ENCODE measurements around the gene FBXL16. TPM values are rescaled to one million over a fixed set of nuclear protein-coding genes. Genes with fewer than 3 reads are reported as not detected.
A peak's percentile ranks its signal among the peaks of the same experiment; 100 is the strongest.
"Not testable (repeated sequence)": the region's sequence is repeated elsewhere in the genome, so short reads cannot be mapped to it uniquely, and the experiment has no call there.

FBXL16 gene
- total and polyA plus RNA-seq, 2 of the 13 experiments (the other 11 are each of a cell fraction or from before 2014, with no cell fraction given), result 0.22 to 2.0 TPM

GRCh38 chr16:712740-713250 lies 7.2 kb upstream of the FBXL16 start (continued):
- TF ChIP-seq ZBED4 (CRISPR knock-in tag; IDR thresholded peaks at IDR 0.05; ENCODE audit: borderline replicate concordance), result 0 out of 2 replicates have a peak, but pooled peaks have one; percentile 30
- peak; percentile 88 for TF ChIP-seq TEAD3 (CRISPR knock-in tag; optimal IDR thresholded peaks at IDR 0.05; ENCODE audit: borderline replicate concordance)
- TF ChIP-seq MXD3 (CRISPR knock-in tag; IDR thresholded peaks at IDR 0.05), result 0 out of 2 replicates have a peak, but pooled peaks have one; percentile 13
- TF ChIP-seq HMGXB4 (CRISPR knock-in tag; IDR thresholded peaks at IDR 0.05; ENCODE audit: borderline replicate concordance in 1 of 2, low read depth in 1 of 2), result peak in 1 of 2 experiments; percentile 41; a peak in 2 of 4 replicates
- not testable (repeated sequence) for TF ChIP-seq SOX6, FOXA1 (IDR thresholded peaks at IDR 0.05)
- TF ChIP-seq SOX6 (CRISPR knock-in tag; IDR thresholded peaks at IDR 0.05), result peak; percentile 45; the same call in 1 of the 2 replicates
- peak; percentile 79 for TF ChIP-seq ADNP (CRISPR knock-in tag; IDR thresholded peaks at IDR 0.05)
- TF ChIP-seq ZFP91 (CRISPR knock-in tag; IDR thresholded peaks at IDR 0.05; ENCODE audit: borderline replicate concordance), result 0 out of 2 replicates have a peak, but pooled peaks have one; percentile 33
- peak; percentile 97 for TF ChIP-seq FOSL2 (CRISPR knock-in tag; IDR thresholded peaks at IDR 0.05)
- TF ChIP-seq FOXA1 (CRISPR knock-in tag; IDR thresholded peaks at IDR 0.05), result peak; percentile 3; the same call in 1 of the 2 replicates
- peak; percentile 32; the same call in 1 of the 2 replicates for TF ChIP-seq ZFX (CRISPR knock-in tag; IDR thresholded peaks at IDR 0.05; ENCODE audit: low read depth)
- TF ChIP-seq ZNF580 (CRISPR knock-in tag; IDR thresholded peaks at IDR 0.05; ENCODE audit: borderline replicate concordance, low read depth), result 0 out of 2 replicates have a peak, but pooled peaks have one; percentile 43
- peak; percentile 64; the same call in 1 of the 2 replicates for TF ChIP-seq RCOR2 (CRISPR knock-in tag; IDR thresholded peaks at IDR 0.05)
